Central memory CD8-positive, alpha-beta T cell (primary cell): ENCODE measurements around the gene XYLT1.
A peak's percentile ranks its signal among the peaks of the same experiment; 100 is the strongest.

Experiments used
- ATAC-seq: fragments of 150-1000 bp; cut with Tn5 transposase; replicated peaks from 2 replicates; pipeline ENCODE4 v1.10.0; 2022; ENCODE audit warnings: mild to moderate bottlenecking, moderate FRiP score, moderate number of reproducible peaks; ENCODE audit not compliant: poor library complexity, severe bottlenecking; ENCODE audit errors: extremely low read depth
- DNase-seq, 2 donors: peaks; one replicate each; pipeline ENCODE4 v3.0.0; 2021; ENCODE audit warnings: low spot score in 2 of 2
- H3K27ac Mint-ChIP-seq: one replicate; pipeline ENCODE4 v1.8.0; 2022; ENCODE audit warnings: low read depth, mild to moderate bottlenecking, moderate library complexity, mixed read lengths
- H3K27me3 Mint-ChIP-seq: one replicate; pipeline ENCODE4 v1.8.0; 2022; ENCODE audit warnings: mixed read lengths
- H3K36me3 Mint-ChIP-seq: one replicate; pipeline ENCODE4 v1.8.0; 2022; ENCODE audit warnings: mild to moderate bottlenecking, moderate library complexity, mixed read lengths; ENCODE audit not compliant: insufficient read depth
- H3K4me1 Mint-ChIP-seq: one replicate; pipeline ENCODE4 v1.8.0; 2022; ENCODE audit warnings: mixed read lengths
- H3K4me3 Mint-ChIP-seq: one replicate; pipeline ENCODE4 v1.8.0; 2022; ENCODE audit warnings: mild to moderate bottlenecking, moderate library complexity, mixed read lengths
- H3K9me3 Mint-ChIP-seq: one replicate; pipeline ENCODE4 v1.8.0; 2022; ENCODE audit warnings: mixed read lengths

XYLT1 gene

DNA sequence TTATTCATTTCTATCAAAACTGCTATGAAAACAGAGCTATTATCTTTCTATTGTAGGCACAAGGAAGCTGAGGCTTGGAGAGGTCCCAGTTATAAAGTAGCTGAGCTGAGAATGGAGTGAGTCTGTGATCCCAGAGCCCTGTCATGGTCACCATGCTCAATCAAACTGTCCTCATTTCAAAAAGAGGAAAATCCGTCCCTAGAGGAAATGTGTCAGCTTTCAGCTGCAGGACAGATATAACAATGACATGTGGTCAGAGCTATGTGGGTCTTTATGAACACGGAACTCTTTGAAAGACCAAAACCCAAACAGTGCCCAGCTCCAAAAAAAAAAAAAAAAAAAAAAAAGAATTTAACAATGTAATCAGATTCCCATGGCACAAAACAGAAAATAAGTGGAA lies 266.1 kb downstream of the XYLT1 start:
- Mint-ChIP-seq H3K36me3 (peaks cover 5% of the 10 kb centered on the region), H3K27me3 (no peaks in the 10 kb centered on the region), H3K9me3 (no peaks in the 10 kb centered on the region), H3K4me3 (no peak overlapping the region), H3K4me1 (peaks cover 3% of the 10 kb centered on the region), H3K27ac (no peak overlapping the region)
- DNase-seq (no peak), ATAC-seq (no peak)

DNA sequence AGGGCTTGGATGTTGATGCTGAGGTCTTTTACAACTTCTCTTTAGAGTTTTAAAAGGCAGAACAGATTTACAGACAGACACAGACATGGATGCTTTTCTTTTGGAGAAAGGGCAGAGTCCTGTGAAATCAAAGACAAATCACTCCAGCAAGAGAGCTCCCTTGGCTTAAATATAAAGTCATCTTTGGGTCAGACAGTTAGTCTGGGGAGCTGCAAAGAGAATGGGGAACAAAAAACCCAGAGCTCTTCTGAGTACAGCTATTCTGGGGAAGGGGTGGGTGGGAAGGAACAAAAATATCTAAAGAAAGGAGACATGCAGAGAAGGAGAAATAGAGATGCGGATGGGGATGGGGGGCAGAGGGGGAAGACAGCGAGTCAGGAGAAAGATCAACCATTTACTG lies 266.6 kb downstream of the XYLT1 start:
- ATAC-seq = no peak
- no peaks in the 10 kb centered on the region for H3K27me3 Mint-ChIP-seq
- DNase-seq = no peak
- H3K27ac Mint-ChIP-seq = no peak overlapping the region
- peaks cover 3% of the 10 kb centered on the region for H3K4me1 Mint-ChIP-seq
- no peaks in the 10 kb centered on the region for H3K9me3 Mint-ChIP-seq
- peaks cover 6% of the 10 kb centered on the region for H3K36me3 Mint-ChIP-seq
- H3K4me3 Mint-ChIP-seq = no peak overlapping the region

DNA sequence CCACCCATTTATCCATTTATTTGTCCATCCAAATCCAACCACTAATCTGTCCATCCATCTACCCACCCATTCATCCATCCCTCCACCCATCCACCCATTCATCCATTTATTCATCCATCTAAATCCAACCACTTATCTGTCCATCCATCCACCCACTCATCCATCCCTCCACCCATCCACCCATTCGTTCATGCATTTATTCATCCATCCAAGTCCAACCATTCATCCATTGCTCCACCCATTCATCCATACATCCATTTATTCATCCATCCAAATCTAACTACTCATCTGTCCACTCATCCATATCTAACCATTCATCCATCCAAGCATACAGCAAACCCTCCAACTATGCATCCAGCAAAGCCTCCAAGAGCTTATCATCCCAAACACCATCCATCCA lies 267.3 kb downstream of the XYLT1 start:
- H3K9me3 Mint-ChIP-seq = no peaks in the 10 kb centered on the region
- no peak overlapping the region for H3K27ac Mint-ChIP-seq
- H3K4me1 Mint-ChIP-seq = peaks cover 3% of the 10 kb centered on the region
- DNase-seq (no peak), ATAC-seq (no peak)
- H3K27me3 Mint-ChIP-seq = no peaks in the 10 kb centered on the region
- peaks cover 6% of the 10 kb centered on the region for H3K36me3 Mint-ChIP-seq
- no peak overlapping the region for H3K4me3 Mint-ChIP-seq

DNA sequence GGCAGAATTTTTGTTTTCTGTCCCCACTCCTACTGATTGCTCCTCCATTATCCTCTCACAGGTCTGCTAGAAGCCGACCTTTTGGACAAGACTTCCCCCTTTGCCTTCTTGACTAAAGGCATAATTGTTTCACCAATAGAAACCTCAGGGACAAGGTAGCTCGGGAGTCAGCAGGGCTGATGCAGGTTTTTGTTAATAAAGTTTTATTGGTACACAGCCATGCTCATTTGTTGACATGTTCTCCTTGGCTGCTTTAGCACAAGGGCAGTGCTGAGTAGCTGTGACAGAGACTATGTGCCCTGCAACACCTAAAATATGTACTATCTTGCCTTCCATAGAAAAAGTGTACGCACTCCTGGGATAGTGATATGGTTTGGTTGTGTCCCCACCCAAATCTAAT lies 271.6 kb downstream of the XYLT1 start:
- no peak for DNase-seq
- no peaks in the 10 kb centered on the region for H3K27me3 Mint-ChIP-seq
- no peaks in the 10 kb centered on the region for H3K9me3 Mint-ChIP-seq
- H3K4me1 Mint-ChIP-seq = no peaks in the 10 kb centered on the region
- H3K4me3 Mint-ChIP-seq = no peak overlapping the region
- no peak for ATAC-seq
- no peak overlapping the region for H3K27ac Mint-ChIP-seq
- H3K36me3 Mint-ChIP-seq = peaks cover 20% of the 10 kb centered on the region

DNA sequence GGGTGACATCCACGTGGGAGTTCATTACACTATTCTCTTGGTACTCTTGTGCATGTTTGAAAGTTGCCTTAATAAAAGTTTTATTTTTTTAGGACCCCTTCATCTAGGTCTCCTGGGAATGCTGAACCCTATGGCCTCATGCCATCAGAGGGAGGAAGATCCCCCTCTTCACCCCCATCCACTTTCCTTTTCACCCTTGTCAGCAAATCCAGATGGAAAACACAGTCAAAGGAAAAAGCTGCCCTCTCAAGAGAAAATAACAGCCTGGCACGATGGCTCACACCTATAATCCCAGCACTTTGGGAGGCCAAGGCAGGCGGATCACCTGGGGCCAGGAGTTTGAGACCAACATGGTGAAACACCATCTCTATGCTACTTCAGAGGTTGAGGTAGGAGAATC lies 274.2 kb downstream of the XYLT1 start:
- Mint-ChIP-seq H3K36me3 (peaks cover 20% of the 10 kb centered on the region), H3K4me1 (no peaks in the 10 kb centered on the region), H3K27ac (no peak overlapping the region), H3K27me3 (no peaks in the 10 kb centered on the region), H3K4me3 (no peak overlapping the region), H3K9me3 (no peaks in the 10 kb centered on the region)
- ATAC-seq (no peak), DNase-seq (no peak)

DNA sequence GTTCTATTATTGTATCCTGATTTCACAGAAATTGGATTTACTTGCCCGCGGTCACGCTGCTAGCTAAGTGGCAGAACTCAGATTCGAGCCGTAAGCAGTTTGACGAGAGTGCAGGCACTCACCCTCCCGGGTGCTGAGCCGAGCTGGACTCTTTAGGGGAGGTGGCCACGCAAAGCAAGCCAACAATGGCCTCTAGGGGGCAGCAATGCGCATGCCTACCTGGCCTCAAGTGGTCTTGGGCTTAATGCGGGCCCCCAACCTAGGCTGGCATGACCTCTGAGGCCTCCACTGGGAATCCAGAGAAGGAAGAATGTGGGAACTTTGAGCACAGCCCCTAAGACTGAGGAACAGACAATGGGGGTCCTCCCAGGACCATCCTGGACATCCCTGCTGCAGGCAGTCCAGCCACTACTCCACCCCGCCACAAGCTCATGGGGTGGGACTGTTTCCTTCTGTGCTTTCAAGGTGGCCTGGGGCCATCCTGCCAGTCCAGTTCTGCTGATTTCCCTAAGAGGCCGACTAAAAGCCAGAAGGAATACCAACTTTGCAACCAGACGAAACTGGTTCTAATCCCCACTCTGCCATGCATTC lies 276.5 kb downstream of the XYLT1 start:
- peak overlapping the region; percentile 65 for H3K27ac Mint-ChIP-seq
- no peaks in the 10 kb centered on the region for H3K4me1 Mint-ChIP-seq
- no peaks in the 10 kb centered on the region for H3K27me3 Mint-ChIP-seq
- no peak overlapping the region for H3K4me3 Mint-ChIP-seq
- ATAC-seq = no peak
- H3K36me3 Mint-ChIP-seq = peaks cover 17% of the 10 kb centered on the region
- no peaks in the 10 kb centered on the region for H3K9me3 Mint-ChIP-seq
- peak; percentile 29 to 47 for DNase-seq

DNA sequence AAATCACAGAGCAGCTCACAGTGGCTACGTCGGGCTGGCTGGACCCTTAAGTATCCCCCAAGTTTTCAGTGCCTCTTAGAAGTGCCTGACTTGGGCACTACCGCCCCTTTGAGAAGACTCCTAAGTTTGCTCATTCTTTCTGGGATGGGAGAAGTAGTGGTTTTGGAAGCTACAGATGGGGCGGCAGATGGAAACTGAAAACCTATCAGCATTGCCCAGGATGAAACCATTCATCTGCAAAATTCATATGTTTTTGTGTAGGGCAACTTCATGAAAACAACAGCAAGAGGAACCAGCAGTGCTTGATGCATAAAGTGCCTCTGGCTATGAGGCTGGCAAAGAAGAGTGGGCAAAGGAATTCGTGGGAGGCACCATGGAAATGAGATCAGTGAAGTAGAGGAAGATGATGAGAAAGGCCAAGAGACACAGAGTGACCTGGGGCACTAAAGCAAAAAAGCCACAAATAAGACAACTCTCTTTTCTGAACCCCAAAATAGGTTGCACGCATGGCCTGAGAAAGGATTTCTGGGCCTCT lies 277.1 kb downstream of the XYLT1 start:
- ATAC-seq = no peak
- DNase-seq = no peak
- H3K9me3 Mint-ChIP-seq = no peaks in the 10 kb centered on the region
- H3K27me3 Mint-ChIP-seq = no peaks in the 10 kb centered on the region
- no peak overlapping the region for H3K27ac Mint-ChIP-seq
- H3K4me1 Mint-ChIP-seq = no peaks in the 10 kb centered on the region
- H3K36me3 Mint-ChIP-seq = peaks cover 18% of the 10 kb centered on the region
- no peak overlapping the region for H3K4me3 Mint-ChIP-seq

DNA sequence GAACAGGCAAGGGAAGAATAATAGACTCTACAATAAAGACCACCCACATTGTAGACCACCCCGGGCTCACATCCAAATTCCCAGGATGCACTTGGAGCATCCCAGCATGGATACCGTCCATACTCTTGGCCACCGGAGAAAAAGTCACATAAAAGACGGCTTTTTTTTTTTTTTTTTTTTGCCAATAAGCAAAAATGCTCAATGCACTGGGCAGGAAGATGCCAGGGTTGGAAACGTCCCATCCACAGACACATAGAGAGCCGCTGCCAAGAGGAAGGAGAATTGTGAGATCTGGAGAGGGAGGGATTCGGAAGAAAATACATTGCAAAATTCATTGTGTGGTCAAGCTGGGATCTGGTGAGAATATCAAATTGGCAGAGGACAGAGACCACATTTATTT lies 286.7 kb downstream of the XYLT1 start:
- Mint-ChIP-seq H3K27me3 (no peaks in the 10 kb centered on the region), H3K27ac (no peak overlapping the region), H3K4me1 (no peaks in the 10 kb centered on the region), H3K9me3 (no peaks in the 10 kb centered on the region), H3K4me3 (no peak overlapping the region), H3K36me3 (peaks cover 6% of the 10 kb centered on the region)
- ATAC-seq = no peak
- no peak for DNase-seq

DNA sequence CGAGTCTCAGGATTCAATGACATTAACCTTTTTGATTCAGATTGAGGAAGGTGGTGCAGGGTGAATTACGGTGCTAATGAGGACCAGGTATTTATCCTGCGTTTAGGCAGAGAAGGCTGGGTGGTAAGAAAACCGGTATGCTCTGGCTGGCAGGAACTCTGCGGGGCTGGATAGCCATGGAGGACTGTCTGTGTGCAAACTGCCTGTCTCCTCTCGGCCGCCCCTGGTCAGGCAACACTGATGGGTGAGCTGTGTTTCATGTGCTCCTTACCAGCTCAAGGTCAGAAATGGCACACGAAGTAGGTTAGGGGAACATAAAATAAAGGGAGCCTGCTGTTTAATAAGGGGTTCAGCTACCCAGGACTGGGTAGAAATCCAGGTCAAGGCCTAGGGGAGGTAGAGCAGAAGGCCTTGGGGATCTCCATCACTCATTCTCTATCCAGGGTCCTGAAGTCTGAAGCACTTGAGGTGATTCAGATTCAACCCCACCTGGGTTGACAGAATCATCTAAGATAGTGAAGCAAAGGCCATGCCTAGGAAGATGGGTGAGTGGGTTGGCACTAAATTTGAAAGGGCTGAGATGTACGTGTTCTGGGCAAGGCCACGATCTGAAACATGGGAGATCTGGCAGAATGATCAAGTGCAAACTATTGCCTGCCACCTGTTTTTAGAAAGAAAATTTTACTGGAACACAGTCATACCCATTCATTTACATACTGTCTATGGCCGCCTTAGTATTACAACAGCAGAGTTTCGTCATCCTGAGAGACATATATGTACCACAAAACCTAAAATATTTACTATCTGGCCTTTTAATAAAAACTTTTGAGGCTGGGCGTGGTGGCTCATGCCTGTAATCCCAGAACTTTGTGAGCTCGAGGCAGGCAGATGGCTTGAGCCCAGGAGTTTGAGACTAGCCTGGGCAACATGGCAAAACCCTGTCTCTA lies 292.5 kb downstream of the XYLT1 start:
- H3K36me3 Mint-ChIP-seq = peaks cover 5% of the 10 kb centered on the region
- H3K27me3 Mint-ChIP-seq = no peaks in the 10 kb centered on the region
- H3K4me3 Mint-ChIP-seq = no peak overlapping the region
- H3K9me3 Mint-ChIP-seq = no peaks in the 10 kb centered on the region
- no peak overlapping the region for H3K27ac Mint-ChIP-seq
- DNase-seq (no peak), ATAC-seq (no peak)
- H3K4me1 Mint-ChIP-seq = peaks cover 12% of the 10 kb centered on the region

DNA sequence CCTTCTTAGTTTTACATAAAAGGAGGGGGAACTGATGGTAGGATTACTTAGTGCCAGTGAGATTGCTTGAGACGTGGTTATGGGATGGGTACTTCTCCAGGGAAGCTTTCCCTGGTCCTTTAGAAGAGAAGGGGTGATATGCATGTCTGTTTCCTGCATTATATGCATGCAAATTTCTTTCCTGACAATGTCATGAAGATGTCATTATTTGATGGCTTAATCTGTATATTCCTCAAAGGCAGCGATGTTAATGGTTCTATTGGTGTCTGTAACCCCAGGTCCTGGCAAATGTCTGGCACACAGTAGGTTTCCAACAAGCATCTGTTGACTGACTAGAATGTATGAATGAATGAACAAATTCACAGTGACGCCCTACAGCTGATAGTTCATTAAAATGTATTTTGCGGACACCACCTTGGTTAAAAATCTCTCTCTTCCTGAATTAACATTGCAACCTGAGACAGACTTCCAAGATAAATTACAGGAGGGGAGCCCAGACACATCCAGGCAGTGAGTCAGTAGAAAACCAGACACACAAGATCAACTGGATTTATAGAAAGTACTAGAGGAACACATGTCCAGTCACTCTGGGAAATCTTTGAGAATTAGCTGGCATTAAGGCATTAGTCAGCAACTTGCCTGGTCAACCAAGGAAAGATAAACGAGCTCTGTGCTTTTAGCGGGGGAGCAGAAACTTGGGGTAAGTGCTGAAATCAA lies 293.4 kb downstream of the XYLT1 start:
- H3K27me3 Mint-ChIP-seq = no peaks in the 10 kb centered on the region
- no peaks in the 10 kb centered on the region for H3K9me3 Mint-ChIP-seq
- H3K27ac Mint-ChIP-seq = peak overlapping the region; percentile 38
- peaks cover 5% of the 10 kb centered on the region for H3K36me3 Mint-ChIP-seq
- no peak overlapping the region for H3K4me3 Mint-ChIP-seq
- peaks cover 17% of the 10 kb centered on the region for H3K4me1 Mint-ChIP-seq
- ATAC-seq (no peak), DNase-seq (no peak)

DNA sequence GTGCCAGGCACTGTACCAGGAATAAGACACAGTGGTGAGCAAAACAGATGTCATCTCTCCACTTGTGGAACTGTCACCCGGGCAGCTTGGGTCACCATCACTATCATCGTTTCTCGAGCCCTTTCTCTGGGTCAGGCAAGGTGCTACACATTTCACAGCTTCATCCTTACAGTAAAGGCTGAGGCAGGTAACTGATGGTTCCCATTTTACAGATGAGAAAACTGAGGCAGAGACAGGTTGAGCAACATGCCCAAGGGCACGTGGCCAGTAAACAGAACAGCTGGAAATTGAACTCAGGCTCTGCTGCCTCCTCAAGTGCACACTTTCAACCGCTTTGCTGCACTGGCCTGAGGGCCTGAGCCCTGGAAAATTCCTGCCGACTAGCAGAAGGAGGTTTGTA lies 294.6 kb downstream of the XYLT1 start:
- H3K9me3 Mint-ChIP-seq = no peaks in the 10 kb centered on the region
- DNase-seq (no peak), ATAC-seq (no peak)
- peaks cover 17% of the 10 kb centered on the region for H3K4me1 Mint-ChIP-seq
- peaks cover 5% of the 10 kb centered on the region for H3K36me3 Mint-ChIP-seq
- H3K27ac Mint-ChIP-seq = no peak overlapping the region
- no peaks in the 10 kb centered on the region for H3K27me3 Mint-ChIP-seq
- H3K4me3 Mint-ChIP-seq = no peak overlapping the region

DNA sequence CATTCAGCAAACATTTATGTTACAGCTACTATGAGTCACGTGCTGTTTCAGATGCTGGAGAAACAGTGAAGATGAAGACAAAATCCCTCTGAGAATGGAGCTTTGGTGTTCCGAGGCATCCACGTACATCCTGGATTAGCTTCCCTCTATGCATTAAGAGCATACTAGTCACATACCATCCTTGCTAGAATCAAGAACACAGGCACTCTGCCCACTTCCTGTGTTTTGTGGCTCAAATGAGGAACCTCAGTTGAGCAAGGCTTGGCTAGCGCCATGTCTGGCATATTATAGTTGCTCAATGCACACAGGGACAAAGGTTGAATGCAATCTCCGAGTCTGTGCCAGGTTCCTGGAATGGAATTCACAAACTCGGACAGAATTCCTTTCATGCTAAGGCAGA lies 297.5 kb downstream of the XYLT1 start:
- DNase-seq = no peak
- no peaks in the 10 kb centered on the region for H3K9me3 Mint-ChIP-seq
- no peak overlapping the region for H3K4me3 Mint-ChIP-seq
- no peak for ATAC-seq
- H3K4me1 Mint-ChIP-seq = peaks cover 17% of the 10 kb centered on the region
- no peak overlapping the region for H3K27ac Mint-ChIP-seq
- H3K27me3 Mint-ChIP-seq = no peaks in the 10 kb centered on the region
- peaks cover 6% of the 10 kb centered on the region for H3K36me3 Mint-ChIP-seq
